ENCODE results near the gene CCDC148. TPM values are rescaled to one million over a fixed set of nuclear protein-coding genes. Genes with fewer than 3 reads are reported as not detected.
A peak's percentile ranks its signal among the peaks of the same experiment; 100 is the strongest.

The CCDC148 gene
- total RNA-seq, 1 experiment from 2014 or later = 7.2 TPM

DNA sequence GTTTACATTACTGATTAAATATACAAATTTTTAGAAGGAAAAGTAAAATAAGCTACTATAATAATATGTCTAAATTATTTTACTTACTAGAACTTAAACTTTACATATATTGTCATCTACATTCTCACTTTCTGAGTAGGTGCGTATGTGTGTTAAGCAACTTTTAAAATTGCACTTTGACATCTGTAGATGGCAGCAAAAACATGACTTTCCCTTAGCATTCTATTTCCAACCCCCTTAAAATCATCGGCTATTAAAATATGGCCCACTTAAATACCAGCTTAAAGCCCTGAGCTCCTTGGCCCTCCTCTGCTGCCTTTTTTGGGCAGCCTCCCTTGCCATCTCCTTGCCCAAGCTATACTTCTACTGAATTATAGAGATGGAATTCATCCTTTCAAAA, 276.9 kb downstream of the CCDC148 start:
- no peak for DNase-seq (ENCODE audit: low read depth)
- in situ Hi-C loops (cut with HindIII; ENCODE audit: low pct_unique_long_range_greater_than_20kb, low sequenced_read_pairs) = no loop called here

DNA sequence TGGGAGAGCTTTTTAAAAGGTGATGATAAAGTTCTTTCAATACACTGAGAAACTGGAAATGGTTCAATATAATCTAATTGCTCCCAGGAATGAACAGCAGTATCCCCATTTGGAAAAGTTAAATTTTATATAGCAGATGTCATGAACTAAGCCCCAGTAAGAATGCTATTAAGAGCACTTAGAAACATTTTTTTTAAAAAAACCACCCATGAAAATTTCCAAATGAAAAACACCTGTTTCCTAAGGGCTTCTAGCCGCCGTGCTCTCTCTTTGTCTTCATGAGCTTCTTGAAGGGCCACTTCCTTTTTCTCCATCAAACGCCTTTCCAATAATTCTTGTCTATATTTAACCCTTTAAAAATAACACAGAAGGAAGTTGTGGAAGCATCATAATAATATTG, 277.9 kb downstream of the CCDC148 start:
- DNase-seq (ENCODE audit: low read depth) = no peak
- in situ Hi-C loops (cut with HindIII; ENCODE audit: low pct_unique_long_range_greater_than_20kb, low sequenced_read_pairs) = no loop called here

DNA sequence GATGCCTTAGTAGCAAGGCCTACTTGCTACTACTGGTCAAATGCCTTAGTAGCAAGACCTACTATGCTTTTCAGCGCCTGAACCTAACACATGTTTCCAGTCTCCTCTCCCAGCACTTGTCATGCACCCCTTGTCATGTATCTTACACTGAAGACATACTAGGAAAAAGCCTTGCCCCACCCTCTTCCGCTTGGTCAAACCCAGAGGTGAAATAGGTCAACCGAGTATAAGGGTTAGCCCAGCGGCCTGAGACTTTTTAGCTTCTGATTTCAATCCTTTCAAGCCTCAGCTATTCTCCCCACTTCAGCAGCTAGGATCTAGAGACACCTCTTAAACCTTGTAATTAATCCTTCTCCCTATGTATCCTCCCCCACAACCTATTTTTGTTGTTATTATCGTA, 281.6 kb downstream of the CCDC148 start:
- in situ Hi-C loops (cut with HindIII; ENCODE audit: low pct_unique_long_range_greater_than_20kb, low sequenced_read_pairs) = no loop called here

DNA sequence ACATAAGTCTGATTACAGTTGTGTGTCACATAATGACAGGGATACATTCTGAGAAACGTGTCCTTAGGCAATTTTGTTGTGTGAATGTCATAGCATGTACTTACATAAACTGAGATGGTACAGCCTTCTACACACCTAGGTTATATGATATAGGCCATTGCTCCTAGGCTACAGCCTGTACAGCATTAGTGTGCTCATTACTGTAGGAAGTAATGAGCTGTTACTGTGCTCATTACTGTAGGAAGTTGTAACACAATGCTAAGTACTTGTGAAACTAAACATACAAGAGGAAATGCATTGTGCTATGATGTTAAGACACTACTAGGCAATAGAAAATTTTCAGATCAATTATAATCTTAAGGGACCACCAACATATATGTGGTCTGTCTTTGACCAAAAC, 282.1 kb downstream of the CCDC148 start:
- in situ Hi-C loops (cut with HindIII; ENCODE audit: low pct_unique_long_range_greater_than_20kb, low sequenced_read_pairs) = no loop called here
- DNase-seq (ENCODE audit: low read depth) = no peak

More for the DNA sequence above, 281.6 kb downstream of the CCDC148 start:
- no peak for DNase-seq (ENCODE audit: low read depth)

DNA sequence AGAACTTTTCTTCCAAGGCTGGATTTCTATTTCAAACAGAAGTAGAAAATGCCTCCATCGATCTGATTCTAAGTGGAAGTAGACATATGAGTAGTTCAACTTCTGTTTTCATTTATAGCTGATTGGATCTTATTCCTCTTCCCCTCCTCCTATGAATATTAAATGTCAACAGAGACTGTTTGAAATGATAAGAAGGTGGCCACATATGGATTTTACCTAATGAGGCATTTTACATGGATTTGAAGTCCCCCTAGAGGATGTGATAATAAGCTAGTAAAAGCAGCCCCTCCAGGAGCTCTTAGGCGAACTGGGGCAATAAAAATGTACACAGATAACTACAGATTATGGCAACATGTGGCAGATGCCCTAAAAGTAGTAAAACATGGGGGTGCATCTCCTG, 283.8 kb downstream of the CCDC148 start:
- no peak for DNase-seq (ENCODE audit: low read depth)
- in situ Hi-C loops (cut with HindIII; ENCODE audit: low pct_unique_long_range_greater_than_20kb, low sequenced_read_pairs) = no loop called here

DNA sequence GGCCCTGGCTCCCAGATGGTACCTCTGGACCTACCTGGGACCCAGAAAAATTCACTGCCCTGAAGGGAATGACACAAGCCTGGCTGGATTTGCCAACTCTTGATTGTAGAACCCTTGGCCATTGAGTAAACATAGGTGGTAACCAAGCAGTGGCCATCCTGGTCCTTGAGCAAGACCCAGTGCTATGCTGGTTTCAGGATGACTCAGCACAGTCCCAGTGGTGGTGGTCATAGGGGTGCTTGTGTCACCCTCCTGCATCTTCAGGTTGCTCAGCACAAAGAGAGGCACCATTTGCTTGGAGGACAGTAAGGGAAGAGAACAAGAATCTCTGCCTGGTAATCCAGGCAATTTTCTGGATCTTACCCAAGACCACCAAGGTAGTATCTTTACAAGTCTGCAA, 302.0 kb downstream of the CCDC148 start:
- no peak for DNase-seq (ENCODE audit: low read depth)
- in situ Hi-C loops (cut with HindIII; ENCODE audit: low pct_unique_long_range_greater_than_20kb, low sequenced_read_pairs) = no loop called here

DNA sequence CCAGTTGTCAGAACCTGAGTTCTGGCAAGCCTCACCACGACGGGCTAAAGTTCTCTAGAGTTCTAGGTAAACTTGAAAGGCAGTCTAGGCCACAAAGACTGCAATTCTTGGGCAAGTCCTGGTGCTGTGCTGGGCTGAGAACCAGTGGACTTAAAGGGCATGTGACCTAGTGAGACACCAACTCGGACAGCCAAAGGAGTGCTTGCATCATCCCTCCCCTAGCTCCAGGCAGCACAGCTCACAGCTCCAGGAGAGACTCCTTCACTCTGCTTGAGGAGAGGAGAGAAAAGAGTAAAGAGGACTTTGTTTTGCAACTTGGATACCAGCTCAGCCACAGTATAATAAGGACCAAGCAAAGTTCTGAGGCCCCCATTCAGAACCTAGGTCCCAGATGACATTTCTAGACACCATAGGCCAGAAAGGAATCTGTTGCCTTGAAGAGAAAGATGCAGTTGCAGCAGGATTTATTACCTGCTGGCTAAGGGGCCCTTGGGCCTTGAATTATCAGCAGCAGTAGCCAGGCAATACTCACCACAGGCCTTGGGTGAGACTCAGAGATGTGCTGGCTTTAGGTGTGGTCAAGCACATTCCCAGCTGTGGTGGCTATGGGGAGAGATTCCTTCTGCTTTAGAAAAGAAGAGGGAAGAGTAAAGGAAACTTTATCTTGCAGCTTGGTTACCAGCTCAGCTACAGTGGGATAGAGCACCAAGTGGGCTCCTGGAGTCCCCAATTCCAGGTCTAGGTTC, 303.1 kb downstream of the CCDC148 start:
- in situ Hi-C loops (cut with HindIII; ENCODE audit: low pct_unique_long_range_greater_than_20kb, low sequenced_read_pairs) = no loop called here
- DNase-seq (ENCODE audit: low read depth) = no peak

DNA sequence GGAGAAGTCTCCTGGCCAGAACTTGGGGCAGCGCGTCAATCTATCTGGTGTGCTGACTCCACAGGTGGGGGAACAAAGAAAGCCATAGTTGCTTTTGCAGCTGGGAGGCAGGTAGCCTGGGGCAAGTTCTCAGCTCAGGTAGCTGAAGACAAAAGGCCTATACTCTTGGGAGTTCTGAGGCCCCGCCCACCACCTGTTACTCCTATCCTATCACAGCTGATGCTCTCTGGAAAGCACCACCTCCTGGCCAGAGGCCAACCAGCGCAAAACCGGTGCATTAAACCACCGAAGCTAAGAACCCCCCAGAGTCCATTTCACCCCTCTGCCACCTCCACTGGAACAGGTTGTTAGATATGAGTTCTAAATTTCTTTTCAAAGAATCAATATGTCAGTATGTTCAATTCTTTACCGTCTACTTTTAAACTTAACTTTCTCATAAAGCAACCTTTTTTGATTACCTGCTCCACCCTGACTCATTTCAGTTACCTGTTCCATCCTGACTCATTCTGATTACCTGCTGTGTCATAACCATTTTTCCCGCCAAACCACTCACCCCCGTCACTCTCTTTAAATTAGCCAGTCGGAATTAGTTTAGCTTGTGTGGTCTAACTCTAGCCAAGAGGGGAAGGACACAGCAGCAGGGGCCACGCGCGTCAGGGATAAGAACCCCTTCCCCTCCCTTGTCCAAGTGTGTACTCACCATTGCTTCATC, 311.5 kb downstream of the CCDC148 start:
- DNase-seq (ENCODE audit: low read depth) = no peak
- in situ Hi-C loops (cut with HindIII; ENCODE audit: low pct_unique_long_range_greater_than_20kb, low sequenced_read_pairs) = no loop called here

DNA sequence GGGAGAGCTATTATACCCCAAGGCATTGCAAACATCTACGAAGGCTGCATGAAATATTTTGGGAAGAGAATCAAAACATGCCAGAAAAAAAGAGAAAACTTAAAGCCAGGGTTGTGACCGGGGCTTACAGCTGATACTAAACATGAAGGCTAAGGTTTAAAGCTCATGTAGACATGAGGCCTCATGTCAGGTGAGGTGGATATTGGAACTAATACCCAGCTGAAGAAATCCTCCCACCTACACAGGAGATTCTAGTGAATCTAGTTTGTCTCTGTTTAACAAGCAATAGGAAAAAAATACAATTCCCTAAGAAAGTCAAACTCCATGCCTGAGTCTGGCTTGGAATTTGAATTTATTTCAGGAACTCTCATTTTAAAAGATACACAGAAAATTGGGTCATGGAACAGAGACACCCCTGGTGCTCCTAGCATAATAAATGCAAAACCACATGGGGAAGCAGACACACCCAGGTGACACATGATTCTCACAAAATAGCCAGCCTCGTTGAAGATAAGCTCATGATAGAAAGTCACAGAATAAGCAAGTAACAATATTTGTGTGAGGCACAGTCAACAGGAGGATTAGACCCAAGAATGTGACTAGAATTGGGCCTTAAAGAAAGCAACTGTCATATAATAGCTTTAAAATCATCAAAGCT, 312.7 kb downstream of the CCDC148 start:
- in situ Hi-C loops (cut with HindIII; ENCODE audit: low pct_unique_long_range_greater_than_20kb, low sequenced_read_pairs) = no loop called here

DNA sequence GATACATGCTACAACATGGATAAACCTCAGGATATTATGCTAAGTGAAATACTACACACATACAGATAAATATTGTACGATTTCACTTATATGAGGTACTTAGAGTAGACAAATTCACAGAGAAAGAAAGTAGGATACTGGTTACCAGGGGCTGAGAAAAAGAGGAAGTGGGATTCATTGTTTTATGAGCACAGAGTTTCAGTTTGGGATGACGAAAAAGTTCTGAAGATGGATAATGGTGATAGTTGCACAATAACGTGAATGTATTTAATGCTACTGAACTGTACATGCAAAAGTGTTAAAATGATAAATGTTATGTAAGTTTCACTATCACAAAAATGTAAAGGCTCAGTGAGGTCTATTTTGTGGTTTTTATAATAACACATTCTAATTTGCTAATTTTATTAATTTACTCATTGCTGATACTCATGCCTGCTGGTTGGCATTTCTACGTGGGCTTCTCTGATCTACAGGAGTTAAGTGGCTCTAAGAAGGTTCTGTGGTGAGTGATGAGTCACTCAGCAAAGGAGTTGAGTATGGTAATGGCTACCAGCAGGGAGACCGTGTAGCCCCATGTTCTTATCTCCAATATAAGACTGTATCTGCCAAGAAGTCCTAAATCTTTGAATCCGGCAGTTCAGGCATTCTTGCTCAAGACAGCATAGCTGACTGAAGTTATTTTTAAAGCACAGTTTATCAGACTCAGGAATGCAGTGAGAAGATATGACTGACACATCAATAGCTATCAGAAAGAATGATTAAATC, 313.8 kb downstream of the CCDC148 start:
- in situ Hi-C loops (cut with HindIII; ENCODE audit: low pct_unique_long_range_greater_than_20kb, low sequenced_read_pairs) = no loop called here
- DNase-seq (ENCODE audit: low read depth) = no peak

More for the DNA sequence above, 312.7 kb downstream of the CCDC148 start:
- no peak for DNase-seq (ENCODE audit: low read depth)

DNA sequence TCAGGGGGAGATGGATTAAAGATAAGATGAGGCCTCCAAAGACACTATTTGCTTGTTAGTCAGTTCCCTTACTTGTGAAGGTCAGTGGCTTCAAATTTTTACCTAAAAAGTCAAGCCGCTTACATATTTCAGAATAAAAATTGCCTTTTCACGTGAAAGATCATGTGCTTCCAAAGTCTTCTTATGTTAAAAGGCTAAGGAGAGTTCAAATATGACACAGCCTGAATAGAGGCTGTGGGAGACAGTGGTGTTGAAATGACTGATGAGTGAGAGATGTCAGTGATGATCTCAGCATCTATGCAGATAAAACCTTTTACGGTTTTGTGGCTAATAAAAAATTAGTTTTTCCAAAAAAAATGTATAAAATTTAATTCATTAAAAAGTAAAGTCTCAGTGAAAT, 314.4 kb downstream of the CCDC148 start:
- in situ Hi-C loops (cut with HindIII; ENCODE audit: low pct_unique_long_range_greater_than_20kb, low sequenced_read_pairs) = no loop called here
- no peak for DNase-seq (ENCODE audit: low read depth)

DNA sequence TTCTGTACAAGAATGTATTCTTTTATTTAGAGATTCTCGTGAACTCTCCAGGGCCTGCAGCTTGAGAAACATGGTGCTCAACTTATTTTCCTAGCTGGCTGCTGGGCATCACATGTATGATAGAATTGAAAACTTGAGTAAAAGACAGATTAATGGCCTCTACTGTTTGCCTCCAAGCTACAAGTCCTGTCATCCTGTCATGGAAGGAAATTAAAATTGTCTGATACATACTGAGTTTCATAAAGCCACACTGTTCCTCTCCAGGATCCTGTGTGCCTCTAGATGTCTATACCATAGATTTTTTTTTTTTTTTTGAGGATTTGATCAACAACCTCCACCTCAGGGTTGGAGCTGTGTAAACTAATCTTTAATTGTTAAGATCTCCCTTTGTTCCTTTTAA, 316.4 kb downstream of the CCDC148 start:
- in situ Hi-C loops (cut with HindIII; ENCODE audit: low pct_unique_long_range_greater_than_20kb, low sequenced_read_pairs) = no loop called here
- no peak for DNase-seq (ENCODE audit: low read depth)

DNA sequence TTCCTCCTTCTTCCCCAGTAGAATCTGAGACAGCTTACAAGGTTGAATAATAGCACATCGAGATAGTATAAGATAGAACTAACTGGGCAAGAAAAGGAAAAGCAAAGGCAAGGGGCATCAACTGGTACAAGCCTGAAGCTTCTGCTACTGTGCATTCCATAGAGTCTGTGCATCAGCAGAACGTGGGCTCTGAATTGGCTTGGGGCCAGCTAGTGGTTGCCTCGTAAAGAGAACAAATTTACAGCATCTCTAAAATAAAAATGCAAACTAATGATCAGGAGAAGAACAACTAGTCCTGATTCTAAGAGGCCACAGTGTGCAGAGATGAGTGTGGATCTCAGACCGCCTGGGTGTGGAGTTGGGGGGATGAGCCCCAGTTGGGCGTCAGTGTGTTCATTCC, 318.3 kb downstream of the CCDC148 start:
- no peak for DNase-seq (ENCODE audit: low read depth)
- in situ Hi-C loops (cut with HindIII; ENCODE audit: low pct_unique_long_range_greater_than_20kb, low sequenced_read_pairs) = no loop called here

DNA sequence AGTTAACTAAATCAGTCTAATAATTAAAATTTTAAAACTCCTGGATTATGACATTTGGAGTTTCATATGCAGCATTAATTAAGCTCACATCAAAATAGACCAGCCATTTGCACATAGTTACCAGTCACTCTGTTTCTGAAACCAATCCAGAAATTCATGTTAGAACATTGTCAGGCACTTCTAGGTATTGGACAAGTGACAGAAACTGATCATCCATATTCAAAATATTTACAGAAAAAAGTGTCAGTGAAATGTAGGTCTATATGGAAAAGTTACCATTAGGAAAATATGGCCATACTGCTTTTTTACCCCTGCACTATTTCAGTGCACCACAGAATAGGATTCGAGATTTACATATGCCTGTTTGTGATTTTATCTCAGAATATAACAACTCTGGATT, 321.5 kb downstream of the CCDC148 start:
- in situ Hi-C loops (cut with HindIII; ENCODE audit: low pct_unique_long_range_greater_than_20kb, low sequenced_read_pairs) = no loop called here
- no peak for DNase-seq (ENCODE audit: low read depth)

DNA sequence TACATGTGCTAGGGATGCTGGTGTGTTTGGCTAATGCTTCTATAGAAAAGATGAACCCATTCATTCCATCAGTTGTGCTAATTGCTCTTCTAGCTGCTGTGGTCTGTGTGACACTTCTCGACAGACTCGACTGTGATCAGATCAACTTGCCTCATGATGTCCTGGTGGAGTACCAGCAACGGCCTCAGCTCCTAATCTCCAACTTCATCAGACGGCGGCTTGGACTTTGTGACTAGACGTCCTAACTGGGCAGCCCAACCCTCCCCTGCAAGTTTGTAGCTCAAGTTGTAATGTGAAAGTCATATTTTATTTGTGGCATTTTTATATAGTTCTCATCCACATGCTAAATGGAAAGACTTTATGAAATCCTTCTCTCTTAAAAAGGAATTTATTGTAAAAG, 321.9 kb downstream of the CCDC148 start:
- no peak for DNase-seq (ENCODE audit: low read depth)
- in situ Hi-C loops (cut with HindIII; ENCODE audit: low pct_unique_long_range_greater_than_20kb, low sequenced_read_pairs) = no loop called here

DNA sequence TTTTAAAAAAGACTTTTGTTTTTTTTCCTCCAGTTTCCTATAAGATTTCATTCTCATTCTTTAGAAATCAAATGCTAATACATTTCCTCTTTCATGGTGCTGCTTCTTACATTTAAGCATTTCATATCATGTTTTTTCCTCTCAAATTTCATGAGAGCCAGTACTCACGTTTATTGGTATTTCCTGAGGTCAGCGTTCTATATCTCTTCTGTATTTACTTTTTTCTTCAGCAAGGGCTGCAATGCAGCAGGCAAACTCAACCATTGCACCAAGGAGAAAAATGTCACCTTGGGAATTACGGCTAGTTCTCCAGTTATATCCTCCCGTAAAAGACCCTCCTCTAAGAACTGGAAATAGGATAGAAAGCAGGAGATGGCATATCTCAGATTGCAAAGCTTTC, 322.5 kb downstream of the CCDC148 start:
- no peak for DNase-seq (ENCODE audit: low read depth)
- in situ Hi-C loops (cut with HindIII; ENCODE audit: low pct_unique_long_range_greater_than_20kb, low sequenced_read_pairs) = no loop called here

DNA sequence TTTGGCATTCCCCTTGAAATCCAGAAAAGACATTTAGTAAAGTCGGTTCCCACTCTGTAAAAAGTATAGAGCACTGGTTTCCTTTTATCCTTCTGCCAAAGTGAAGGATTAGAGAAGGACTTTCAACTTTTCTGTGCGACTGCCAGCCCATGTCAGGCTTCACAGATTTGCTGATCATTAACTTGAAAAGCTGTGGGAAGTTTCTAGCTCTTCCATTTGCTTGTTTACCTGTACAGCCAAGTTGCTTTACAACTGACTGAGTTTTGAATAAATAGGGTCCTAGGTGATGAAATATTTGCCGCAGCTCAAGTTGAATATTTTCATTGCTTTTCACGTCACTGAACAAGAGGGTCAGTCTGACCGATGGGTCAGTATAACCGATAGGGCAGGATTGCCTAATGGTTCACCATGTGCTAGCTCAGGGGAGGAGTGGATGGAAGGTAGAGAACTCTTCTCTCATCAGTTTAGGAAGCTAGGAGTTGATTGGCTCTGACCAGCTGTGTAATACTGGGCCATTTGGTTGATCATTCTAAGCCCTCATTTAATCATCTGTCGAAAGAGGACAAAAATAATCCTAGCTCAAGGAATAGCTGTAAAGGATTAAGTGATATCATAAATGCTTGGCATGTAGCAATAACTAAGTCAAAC, 324.5 kb downstream of the CCDC148 start:
- peak; percentile 95 for DNase-seq (ENCODE audit: low read depth)
- in situ Hi-C loops (cut with HindIII; ENCODE audit: low pct_unique_long_range_greater_than_20kb, low sequenced_read_pairs) = no loop called here

DNA sequence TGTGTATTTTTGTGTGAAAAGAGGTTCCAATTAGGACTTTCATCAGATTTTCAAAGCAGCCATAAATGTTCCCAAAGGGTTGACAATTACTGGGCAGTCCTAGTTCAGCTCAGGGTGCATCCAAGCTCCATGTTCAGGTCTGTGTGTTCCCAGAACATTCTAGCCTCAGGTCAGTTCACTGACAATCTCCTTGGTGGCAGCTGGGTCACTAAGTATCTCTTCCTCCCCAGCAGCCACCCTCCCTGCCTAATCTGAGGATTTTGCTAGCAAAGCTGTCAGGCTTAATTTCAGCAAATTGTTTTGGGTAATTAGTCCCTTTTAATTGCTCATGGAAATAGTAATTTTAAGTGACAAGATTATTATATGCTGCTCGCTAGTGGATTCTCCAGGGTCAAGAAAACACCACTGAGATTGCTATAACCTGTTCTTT, 325.1 kb downstream of the CCDC148 start:
- in situ Hi-C loops (cut with HindIII; ENCODE audit: low pct_unique_long_range_greater_than_20kb, low sequenced_read_pairs) = no loop called here

More for the DNA sequence above, 325.1 kb downstream of the CCDC148 start:
- DNase-seq (ENCODE audit: low read depth) = no peak
